GM21423 (cell line): Measurements from ENCODE around the gene DAB1.
"Not testable (repeated sequence)": the region's sequence is repeated elsewhere in the genome, so short reads cannot be mapped to it uniquely, and the experiment has no call there.

Source experiments
- ATAC-seq: cut with Tn5 transposase; IDR thresholded peaks from one replicate; pipeline ENCODE4 v1.9.1; 2021; ENCODE audit warnings: mild to moderate bottlenecking, moderate library complexity; ENCODE audit not compliant: unreplicated experiment

DAB1 gene

GRCh38 chr1:57088653-57089052, 335.2 kb downstream of the DAB1 start:
- no peak for ATAC-seq

- ATAC-seq: not testable (repeated sequence)
Observed at GRCh38 chr1:57087660-57088059, 336.2 kb downstream of the DAB1 start.

- ATAC-seq: no peak
Observed at GRCh38 chr1:57086154-57086553, 337.7 kb downstream of the DAB1 start.

GRCh38 chr1:57084701-57085100, 339.2 kb downstream of the DAB1 start:
- no peak for ATAC-seq

DNA sequence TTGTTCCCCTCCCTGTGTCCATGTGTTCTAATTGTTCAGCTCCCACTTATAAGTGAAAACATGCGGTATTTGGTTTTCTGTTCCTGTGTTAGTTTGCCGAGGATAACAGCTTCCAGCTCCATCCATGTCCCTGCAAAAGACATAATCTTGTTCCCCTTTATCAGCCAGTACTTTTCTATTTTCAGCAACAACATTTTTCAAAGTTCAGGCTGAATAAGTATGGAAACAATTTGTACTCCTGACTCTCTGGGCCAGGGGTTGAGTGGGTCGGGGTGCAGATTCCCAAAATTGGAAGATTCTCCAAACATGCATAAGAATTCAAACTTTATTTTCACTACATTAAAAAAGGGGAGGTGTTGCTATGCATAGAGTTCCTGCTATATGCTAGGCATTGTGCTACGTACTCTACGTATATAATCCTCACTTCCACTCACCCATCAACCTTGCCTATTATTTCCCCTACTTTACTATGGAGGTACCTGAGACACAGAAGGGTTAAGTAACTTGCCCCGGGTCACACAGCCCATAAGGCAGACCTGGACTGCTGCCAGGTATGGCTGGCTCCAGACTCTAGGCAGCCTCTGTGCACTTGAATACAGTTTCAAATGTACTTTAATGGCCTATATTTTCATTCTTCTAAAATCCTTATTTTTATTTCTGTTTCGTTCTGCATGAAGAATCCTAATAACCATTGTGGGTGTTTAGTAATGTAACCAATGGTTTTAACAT, 341.0 kb downstream of the DAB1 start:
- ATAC-seq: no peak

GRCh38 chr1:57079454-57080157, 344.3 kb downstream of the DAB1 start:
- ATAC-seq: no peak

GRCh38 chr1:57072401-57073110, 351.3 kb downstream of the DAB1 start:
- ATAC-seq: peak; percentile 68

DNA sequence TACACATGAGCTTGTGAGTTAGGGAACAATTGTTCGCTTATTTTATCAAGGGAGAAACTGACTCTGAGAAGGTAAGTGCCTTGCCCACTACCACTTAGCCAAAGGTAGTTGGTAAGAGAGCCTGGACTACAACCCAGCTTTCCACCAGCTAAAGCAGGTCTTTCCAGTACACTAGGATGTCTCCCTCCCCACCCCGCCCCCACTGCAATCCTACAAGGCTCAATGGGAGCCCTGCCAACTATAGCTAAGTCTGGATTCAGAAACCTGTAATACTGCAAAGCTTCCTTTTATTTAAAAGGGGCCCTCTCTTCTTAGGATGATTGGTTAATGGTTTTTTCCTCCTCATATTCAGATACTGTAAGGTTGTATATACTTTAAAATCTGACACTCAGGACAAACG, 356.0 kb downstream of the DAB1 start:
- ATAC-seq: no peak

- no peak for ATAC-seq
Observed at GRCh38 chr1:57066980-57067610, 356.8 kb downstream of the DAB1 start.

GRCh38 chr1:57065442-57065841, 358.4 kb downstream of the DAB1 start:
- no peak for ATAC-seq

- no peak for ATAC-seq
Observed at GRCh38 chr1:57064379-57065140, 359.3 kb downstream of the DAB1 start.

GRCh38 chr1:57063406-57064125, 360.3 kb downstream of the DAB1 start:
- ATAC-seq: no peak

- no peak for ATAC-seq
Observed at GRCh38 chr1:57061369-57061768, 362.5 kb downstream of the DAB1 start.

DNA sequence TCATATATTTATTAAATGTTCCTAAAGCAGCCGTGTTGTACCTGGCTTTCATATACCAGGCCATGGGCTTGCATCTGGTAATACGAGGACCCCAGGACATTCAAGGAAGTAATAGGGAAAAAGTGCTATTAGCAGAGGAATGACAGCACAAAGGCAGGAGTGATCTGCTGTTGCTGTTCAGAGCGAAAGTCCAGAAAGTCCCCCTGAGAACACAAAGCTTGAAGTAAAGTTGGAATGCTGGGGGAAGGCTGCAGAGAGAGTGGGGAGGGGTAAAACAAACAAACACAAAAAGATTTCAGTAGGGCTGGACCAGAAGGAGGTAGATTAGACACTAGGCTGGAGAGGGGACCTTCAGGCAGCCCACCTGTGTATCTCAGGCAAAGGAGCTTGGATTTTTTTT, 363.4 kb downstream of the DAB1 start:
- ATAC-seq: no peak

GRCh38 chr1:57058652-57059501, 365.0 kb downstream of the DAB1 start:
- no peak for ATAC-seq

DNA sequence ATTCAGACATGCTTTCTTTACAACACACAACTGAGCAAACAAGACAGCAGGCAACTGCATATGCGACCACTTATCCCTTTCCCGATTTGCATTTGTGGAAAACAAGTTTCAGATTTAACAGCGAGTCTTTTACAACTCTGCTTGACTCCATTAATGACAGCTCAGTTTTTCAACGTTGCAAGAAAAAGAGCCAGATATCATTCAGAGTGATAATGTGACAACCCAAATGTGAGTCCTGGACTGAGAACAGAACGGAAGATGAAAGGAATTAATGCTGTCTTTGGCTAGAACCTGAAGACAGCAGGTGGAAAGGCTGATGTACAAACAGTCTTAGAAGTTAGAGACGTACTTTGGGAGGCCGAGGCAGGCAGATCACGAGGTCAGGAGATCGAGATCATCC, 375.0 kb downstream of the DAB1 start:
- no peak for ATAC-seq

DNA sequence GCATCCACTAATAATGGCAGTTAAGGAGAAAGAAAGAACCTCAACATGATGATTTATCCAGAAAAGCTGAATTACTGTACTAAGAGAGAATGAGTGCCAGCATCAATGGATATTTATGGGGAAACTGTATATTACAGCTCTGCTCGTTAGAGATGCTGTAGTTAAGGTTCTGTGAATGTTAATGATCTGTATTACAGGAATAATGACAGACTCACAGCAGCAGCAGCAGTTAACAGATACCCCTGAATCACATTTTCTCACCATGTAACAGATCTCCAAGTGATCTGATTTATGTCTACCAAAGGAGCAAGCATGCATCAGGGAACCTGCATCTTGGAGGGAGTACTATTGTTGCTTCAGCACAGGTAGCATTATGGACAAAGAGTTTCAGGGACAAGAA, 377.4 kb downstream of the DAB1 start:
- no peak for ATAC-seq

DNA sequence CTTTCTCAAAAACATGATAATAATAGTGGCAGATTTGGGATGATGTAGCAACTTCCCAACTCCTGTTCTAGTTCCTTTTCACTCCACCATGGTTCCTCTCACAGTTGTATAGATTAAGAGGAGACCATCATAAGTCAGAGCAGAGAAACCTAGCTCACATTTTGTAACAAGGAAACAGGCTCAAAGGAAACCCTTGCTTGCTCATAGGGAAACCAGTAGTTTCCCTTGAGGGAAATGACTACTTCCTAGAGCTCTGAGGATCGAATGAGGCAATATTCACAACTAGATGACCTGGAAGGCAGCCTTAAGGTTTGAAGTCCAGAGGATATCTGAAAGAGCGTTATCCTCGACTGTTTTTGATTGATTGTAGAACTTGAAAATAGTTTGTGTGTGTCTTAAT, 382.0 kb downstream of the DAB1 start:
- ATAC-seq: no peak

GRCh38 chr1:57040811-57041210, 383.0 kb downstream of the DAB1 start:
- no peak for ATAC-seq
